HFF-Myc (cell line): ENCODE results near the gene RASSF5.

Source experiments
- DNase-seq: peaks from one replicate; pipeline ENCODE4 v3.0.0-alpha.2; 2011; ENCODE audit warnings: low read depth; ENCODE audit errors: extremely low read depth
- H3K4me3 ChIP-seq: replicated peaks from 2 replicates; pipeline ENCODE4 v1.5.1; 2011; ENCODE audit warnings: low read depth, mild to moderate bottlenecking, control low read depth, low read length
- TF ChIP-seq, protein P1 (sequence below): IDR thresholded peaks from 2 replicates; pipeline ENCODE4 v1.5.1; 2012; ENCODE audit warnings: mild to moderate bottlenecking, low read depth, low read length, control low read depth; ENCODE audit errors: missing control alignments

Gene RASSF5

DNA sequence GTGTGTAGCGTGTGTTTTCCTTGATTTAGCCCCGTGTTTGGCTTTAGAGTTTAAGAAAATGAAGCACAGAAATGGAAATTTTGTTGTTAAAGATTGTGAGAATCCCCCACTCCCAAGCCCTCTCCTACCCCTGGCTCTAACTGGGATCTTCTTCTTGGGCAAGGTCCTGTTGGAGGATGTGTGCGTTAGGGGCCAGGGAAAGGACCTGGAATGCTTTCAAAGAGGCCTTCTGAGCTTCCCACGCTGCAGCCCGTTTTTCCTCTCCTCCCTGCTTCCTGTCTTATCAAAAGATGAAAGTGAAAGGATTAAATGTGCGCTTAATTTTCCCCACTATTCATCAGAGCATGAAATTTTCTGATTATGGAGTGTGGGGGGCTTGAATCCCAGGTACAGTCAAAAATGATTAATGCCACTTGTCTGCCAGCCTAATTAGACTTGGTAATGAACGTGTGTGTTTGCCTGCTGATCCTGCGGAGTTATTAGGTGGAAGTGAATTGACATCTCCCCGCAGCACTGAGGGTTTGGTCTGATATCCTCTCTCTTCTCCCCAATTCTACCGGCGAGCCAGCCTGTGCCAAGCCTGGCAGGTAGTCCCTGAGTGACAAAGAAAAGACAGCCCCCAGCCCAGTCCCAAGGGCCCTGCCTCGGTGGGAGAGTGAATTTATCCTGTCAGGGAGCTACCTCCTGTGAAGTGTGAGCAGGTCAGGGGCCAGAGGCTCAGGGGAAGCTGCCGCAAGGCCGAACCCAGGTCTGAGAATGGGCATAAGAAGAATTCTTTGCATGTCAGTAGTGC, 4.9 kb downstream of the RASSF5 start:
- TF ChIP-seq, protein P1, sequence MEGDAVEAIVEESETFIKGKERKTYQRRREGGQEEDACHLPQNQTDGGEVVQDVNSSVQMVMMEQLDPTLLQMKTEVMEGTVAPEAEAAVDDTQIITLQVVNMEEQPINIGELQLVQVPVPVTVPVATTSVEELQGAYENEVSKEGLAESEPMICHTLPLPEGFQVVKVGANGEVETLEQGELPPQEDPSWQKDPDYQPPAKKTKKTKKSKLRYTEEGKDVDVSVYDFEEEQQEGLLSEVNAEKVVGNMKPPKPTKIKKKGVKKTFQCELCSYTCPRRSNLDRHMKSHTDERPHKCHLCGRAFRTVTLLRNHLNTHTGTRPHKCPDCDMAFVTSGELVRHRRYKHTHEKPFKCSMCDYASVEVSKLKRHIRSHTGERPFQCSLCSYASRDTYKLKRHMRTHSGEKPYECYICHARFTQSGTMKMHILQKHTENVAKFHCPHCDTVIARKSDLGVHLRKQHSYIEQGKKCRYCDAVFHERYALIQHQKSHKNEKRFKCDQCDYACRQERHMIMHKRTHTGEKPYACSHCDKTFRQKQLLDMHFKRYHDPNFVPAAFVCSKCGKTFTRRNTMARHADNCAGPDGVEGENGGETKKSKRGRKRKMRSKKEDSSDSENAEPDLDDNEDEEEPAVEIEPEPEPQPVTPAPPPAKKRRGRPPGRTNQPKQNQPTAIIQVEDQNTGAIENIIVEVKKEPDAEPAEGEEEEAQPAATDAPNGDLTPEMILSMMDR: no peak
- no peak overlapping the region for H3K4me3 ChIP-seq
- DNase-seq: no peak

DNA sequence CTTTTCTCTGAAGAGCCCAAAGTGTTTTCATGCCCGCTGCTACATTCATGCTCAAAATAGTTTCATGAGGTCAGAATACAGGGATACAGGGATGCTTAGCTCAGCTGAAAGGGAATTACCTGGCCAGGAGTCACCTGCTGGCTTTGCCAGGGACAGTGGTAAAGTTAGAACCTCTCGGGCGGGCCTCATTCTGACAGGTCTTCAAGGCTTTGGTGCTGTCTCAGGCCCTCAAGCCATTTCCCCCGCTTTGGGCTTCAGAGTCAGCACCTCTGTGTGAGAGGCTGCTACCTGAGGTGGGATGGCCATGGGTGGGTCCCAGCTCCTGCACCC, 5.5 kb downstream of the RASSF5 start:
- TF ChIP-seq, protein P1: no peak
- no peak for DNase-seq
- no peak overlapping the region for H3K4me3 ChIP-seq

DNA sequence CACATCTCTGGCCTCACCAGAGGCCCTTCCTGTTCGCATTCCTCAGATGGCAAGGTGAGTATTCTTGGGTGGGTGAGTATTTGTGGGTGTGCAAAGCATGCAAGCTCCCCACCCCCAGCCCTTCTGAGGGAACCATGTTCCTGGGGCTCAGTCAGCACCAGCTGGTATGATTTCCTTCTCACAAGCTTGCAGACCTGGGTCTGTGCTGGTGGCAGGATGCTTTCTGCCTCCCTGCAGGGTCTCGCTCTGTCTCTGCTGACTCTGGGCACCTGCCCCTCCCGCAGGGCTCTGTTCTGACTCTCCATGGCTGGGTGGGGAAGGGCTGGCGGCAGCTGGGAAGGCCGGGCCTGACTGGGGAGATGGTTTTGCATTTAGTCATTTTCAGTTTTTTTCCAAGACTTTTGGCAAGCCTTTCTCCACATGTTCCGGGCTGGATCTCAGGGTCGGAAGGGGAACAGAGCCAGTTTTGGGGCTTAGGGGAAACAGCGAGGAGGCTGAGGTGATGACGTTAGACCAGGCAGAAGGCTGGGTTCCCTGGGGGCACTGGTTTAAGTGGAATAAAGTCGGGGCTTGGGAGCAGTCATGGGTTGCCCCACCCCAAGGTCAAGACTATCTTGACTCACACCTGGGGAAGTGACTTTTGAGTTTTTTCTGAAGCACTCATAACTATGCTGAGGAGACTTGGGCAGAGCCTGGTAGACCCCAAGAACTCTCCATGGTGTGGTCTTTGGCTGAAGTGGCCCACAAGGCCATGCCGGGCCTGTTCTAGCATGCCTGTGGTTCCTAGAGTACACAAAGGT, 6.2 kb downstream of the RASSF5 start:
- TF ChIP-seq, protein P1: no peak
- DNase-seq: peak; percentile 56
- H3K4me3 ChIP-seq: no peak overlapping the region

DNA sequence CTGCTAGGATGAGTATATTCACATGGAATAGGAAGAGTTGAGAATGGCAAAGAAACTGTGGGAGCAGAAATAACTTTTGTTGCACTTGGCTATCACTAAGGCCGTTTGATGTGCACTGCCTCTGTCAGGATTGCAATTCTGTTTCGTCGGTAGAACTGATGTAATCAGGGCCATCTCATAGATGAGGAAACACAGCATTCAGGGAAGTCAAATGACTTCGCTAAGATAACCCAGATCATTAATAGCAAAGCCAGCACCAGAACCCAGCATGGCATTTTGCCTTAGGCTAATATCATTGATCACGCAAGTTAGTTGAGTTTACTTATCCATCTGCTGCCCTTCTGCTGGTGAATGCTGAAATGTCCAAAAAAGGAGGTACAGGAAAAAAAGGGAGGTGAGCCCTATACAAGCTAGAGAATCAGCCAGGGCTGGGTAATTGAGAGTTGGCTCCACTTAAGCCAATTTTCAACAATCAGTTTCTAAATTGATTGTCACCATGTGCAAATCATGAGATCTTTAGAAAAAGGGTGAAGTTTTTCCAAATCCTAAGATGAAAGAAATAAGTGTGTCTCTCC, 7.6 kb downstream of the RASSF5 start:
- no peak for DNase-seq
- no peak overlapping the region for H3K4me3 ChIP-seq
- TF ChIP-seq, protein P1: no peak

DNA sequence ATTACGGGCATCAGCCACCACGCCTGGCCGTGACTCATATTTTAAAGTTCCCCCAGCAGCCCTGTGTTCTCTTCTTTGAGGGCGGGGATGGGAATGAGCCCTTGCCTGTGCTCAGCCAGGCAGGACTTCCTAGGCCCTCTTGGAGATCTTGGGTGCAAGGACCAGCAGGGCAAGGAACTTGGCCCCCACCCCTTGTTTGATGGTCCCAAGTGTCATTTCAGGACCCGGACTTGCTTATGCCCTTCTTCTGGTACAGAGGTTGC, 9.3 kb downstream of the RASSF5 start:
- TF ChIP-seq, protein P1: no peak
- no peak overlapping the region for H3K4me3 ChIP-seq
- no peak for DNase-seq

DNA sequence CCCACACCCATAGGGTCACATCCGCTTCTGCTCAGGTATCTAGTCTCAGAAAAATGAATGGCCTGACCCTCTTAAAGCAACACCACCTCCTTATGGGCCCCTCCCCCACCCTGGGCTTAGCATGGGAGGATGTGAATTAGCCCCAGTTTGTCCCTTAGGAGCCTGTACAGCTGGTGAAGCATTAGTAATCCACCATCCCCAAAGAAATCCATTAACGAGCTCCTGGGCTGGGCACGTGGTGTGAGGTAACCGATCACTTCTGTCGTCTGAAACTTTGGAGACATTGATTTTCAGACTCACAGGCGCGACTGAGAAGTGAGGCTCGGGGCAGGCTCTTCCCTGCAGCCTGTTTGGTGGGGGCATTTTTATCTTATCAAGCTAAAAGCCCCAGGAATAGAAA, 10.5 kb downstream of the RASSF5 start:
- H3K4me3 ChIP-seq: no peak overlapping the region
- DNase-seq: no peak
- TF ChIP-seq, protein P1: no peak
